Measurements from ENCODE around the gene MVD. TPM values are rescaled to one million over a fixed set of nuclear protein-coding genes. Genes with fewer than 3 reads are reported as not detected.

The MVD gene
- total and polyA plus RNA-seq, 2 of the 4 experiments (the other 2 are of a cell fraction) = 18.3 to 28.4 TPM

DNA sequence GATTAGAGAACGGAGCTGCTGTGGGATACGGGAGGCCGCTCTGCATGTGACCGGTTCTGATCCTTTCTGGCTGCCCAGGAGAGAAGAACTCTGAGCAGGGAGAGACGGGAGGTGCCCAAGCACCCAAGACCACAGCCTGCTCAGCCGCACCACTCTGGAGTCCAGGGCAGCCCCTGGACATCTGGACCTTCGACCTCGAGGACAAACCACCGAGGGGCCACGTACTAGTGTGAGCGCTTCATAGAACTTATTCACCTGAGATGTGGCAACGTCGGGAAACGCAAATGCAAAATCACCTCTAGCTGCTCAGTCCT is 37.4 kb upstream of the MVD start:
- Histone ChIP-seq H3K36me3 (ENCODE audit: control insufficient read depth, insufficient read depth, low read length) (peaks cover 33% of the 10 kb centered on the region), H2BK5ac (ENCODE audit: low read depth, low read length, poor library complexity, severe bottlenecking) (peak overlapping the region; percentile 71), H3K9ac (ENCODE audit: low read depth, low read length) (no peak overlapping the region), H3K18ac (ENCODE audit: low read depth, low read length) (no peak overlapping the region), H3K79me1 (ENCODE audit: low read depth in 1 of 2, low read length in 2 of 2) (peaks cover 10 to 48% of the 10 kb centered on the region in 2 experiments), H3K27ac (ENCODE audit: insufficient read depth, low read length) (no peak overlapping the region; the same call in 1 of the 2 replicates), H3K4me3 (ENCODE audit: insufficient read depth, low read depth, low read length) (no peak overlapping the region), H3K9me3 (ENCODE audit: control insufficient read depth, insufficient read depth, low read length) (no peaks in the 10 kb centered on the region), H3K4me1 (ENCODE audit: control insufficient read depth, insufficient read depth, low read length) (peaks cover 13% of the 10 kb centered on the region), H2AK9ac (replicated peaks; ENCODE audit: low read depth, low read length, poor library complexity) (peak overlapping the region; percentile 98), H4K8ac (ENCODE audit: low read depth in 2 of 2, low read length in 2 of 2) (peak overlapping the region; percentile 76 to 91; a peak in 2 of 4 replicates), H2BK15ac (ENCODE audit: low read depth, low read length) (0 out of 3 replicates have a peak overlapping the region, but pooled peaks have one; percentile 27), H4K91ac (ENCODE audit: insufficient read depth, low read depth, low read length) (no peak overlapping the region), H2AK5ac (ENCODE audit: low read depth, low read length) (peak overlapping the region; percentile 85), H3K9me1 (ENCODE audit: insufficient read depth, low read length) (no peaks in the 10 kb centered on the region; the same call in none of the 2 replicates), H4K20me1 (ENCODE audit: insufficient read depth, low read length) (no peaks in the 10 kb centered on the region; the same call in 1 of the 2 replicates), H3K14ac (replicated peaks; ENCODE audit: low read depth, low read length) (0 out of 2 replicates have a peak overlapping the region, but pooled peaks have one; percentile 13), H2BK20ac (ENCODE audit: low read depth, low read length) (peak overlapping the region; percentile 21; the same call in 1 of the 2 replicates), H3K4me2 (ENCODE audit: low read depth, low read length) (no peak overlapping the region), H3K27me3 (ENCODE audit: control insufficient read depth, insufficient read depth, low read length) (no peaks in the 10 kb centered on the region), H3K4ac (ENCODE audit: low read depth, low read length) (peak overlapping the region; percentile 96), H2AFZ (replicated peaks; ENCODE audit: low read length, poor library complexity) (no peak overlapping the region), H3K56ac (ENCODE audit: extremely low read depth, insufficient read depth, low read length) (no peak overlapping the region), H4K5ac (ENCODE audit: low read depth, low read length) (no peak overlapping the region), H2BK120ac (ENCODE audit: low read depth, low read length) (peak overlapping the region; percentile 83; the same call in 1 of the 2 replicates), H3K23ac (ENCODE audit: low read depth, low read length) (no peak overlapping the region)
- ChIA-PET CTCF (no interaction called here), POLR2A (ENCODE audit: unreplicated experiment) (no interaction called here)
- DNase-seq (no peak), ATAC-seq (ENCODE audit: low read depth) (no peak)
- no peak for TF ChIP-seq POLR2A (IDR thresholded peaks at IDR 0.05; ENCODE audit: low read depth, low read length)
- TF ChIP-seq RFX5 (IDR thresholded peaks at IDR 0.05; ENCODE audit: low read depth, low read length) = no peak
- no peak for TF ChIP-seq CEBPB (IDR thresholded peaks at IDR 0.05; ENCODE audit: low read depth, low read length)
- TF ChIP-seq SMC3 (IDR thresholded peaks at IDR 0.05; ENCODE audit: low read depth, low read length) = no peak
- TF ChIP-seq, protein P1, sequence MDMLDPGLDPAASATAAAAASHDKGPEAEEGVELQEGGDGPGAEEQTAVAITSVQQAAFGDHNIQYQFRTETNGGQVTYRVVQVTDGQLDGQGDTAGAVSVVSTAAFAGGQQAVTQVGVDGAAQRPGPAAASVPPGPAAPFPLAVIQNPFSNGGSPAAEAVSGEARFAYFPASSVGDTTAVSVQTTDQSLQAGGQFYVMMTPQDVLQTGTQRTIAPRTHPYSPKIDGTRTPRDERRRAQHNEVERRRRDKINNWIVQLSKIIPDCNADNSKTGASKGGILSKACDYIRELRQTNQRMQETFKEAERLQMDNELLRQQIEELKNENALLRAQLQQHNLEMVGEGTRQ (IDR thresholded peaks at IDR 0.05; ENCODE audit: low read depth, low read length) = no peak
- TF ChIP-seq, protein P2, sequence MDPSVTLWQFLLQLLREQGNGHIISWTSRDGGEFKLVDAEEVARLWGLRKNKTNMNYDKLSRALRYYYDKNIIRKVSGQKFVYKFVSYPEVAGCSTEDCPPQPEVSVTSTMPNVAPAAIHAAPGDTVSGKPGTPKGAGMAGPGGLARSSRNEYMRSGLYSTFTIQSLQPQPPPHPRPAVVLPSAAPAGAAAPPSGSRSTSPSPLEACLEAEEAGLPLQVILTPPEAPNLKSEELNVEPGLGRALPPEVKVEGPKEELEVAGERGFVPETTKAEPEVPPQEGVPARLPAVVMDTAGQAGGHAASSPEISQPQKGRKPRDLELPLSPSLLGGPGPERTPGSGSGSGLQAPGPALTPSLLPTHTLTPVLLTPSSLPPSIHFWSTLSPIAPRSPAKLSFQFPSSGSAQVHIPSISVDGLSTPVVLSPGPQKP (IDR thresholded peaks at IDR 0.05; ENCODE audit: borderline replicate concordance, low read depth, low read length) = no peak
- no peak for TF ChIP-seq MXI1 (IDR thresholded peaks at IDR 0.05; ENCODE audit: borderline replicate concordance, low read depth, low read length)
- TF ChIP-seq CHD1 (IDR thresholded peaks at IDR 0.05; ENCODE audit: low read depth, low read length) = no peak
- no peak for TF ChIP-seq MAFK (IDR thresholded peaks at IDR 0.05; ENCODE audit: low read depth, low read length)
- TF ChIP-seq RCOR1 (IDR thresholded peaks at IDR 0.05; ENCODE audit: insufficient replicate concordance, low read length) = no peak
- TF ChIP-seq RAD21 (IDR thresholded peaks at IDR 0.05; ENCODE audit: low read length) = no peak
- in situ Hi-C loops (cut with MboI; ENCODE audit: low sequenced_read_pairs) (no loop called here), intact Hi-C loops (cut with micrococcal nuclease) (no loop called here), dilution Hi-C loops (cut with HindIII; ENCODE audit: low sequenced_read_pairs, unreplicated experiment) (no loop called here)
- 97% methylated on average over 11 of the region's 14 CpGs; no CpG with 5 or more reads in 1 of the 2 experiments for WGBS, 2 experiments (ENCODE audit: extremely low coverage in 2 of 2, insufficient read length in 1 of 2)
- no TSS peak for BruUV-seq (replicated peaks)
